NB4 (cell line): ENCODE data around the gene LYZL2.
"Not testable (repeated sequence)": the region's sequence is repeated elsewhere in the genome, so short reads cannot be mapped to it uniquely, and the experiment has no call there.

Experiments
- MYC ChIP-seq: IDR thresholded peaks from 2 replicates; pipeline ENCODE4 v1.6.1; 2011; ENCODE audit warnings: low read depth, low read length
- POLR2A ChIP-seq: IDR thresholded peaks from 2 replicates; pipeline ENCODE4 v1.6.1; 2011; ENCODE audit warnings: mild to moderate bottlenecking; ENCODE audit not compliant: insufficient read length; ENCODE audit errors: extremely low read depth
- TF ChIP-seq, protein P1 (sequence below): IDR thresholded peaks from one replicate; pipeline ENCODE4 v1.5.1; 2012; ENCODE audit warnings: low read depth, low read length

DNA sequence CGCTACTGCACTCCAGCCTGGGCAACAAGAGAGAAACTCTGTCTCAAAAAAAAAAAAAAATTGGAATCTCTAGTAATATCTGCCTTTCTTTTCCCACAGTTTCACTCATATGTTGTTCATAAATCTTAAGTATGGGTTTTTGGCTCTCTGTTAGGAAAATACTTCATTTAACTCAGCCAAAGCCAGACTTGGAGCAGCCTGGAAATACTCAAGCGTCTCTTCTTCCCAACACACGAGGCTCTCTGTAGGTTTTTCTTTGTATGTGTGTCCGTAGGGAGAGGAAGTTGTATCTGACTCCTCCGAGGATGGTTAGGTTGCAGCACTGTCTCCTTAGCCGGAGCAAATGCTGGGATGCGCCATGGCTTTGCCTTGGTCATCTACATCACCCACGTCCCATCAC, 25.4 kb upstream of the LYZL2 start:
- not testable (repeated sequence) for TF ChIP-seq POLR2A, MYC
- TF ChIP-seq, protein P1, sequence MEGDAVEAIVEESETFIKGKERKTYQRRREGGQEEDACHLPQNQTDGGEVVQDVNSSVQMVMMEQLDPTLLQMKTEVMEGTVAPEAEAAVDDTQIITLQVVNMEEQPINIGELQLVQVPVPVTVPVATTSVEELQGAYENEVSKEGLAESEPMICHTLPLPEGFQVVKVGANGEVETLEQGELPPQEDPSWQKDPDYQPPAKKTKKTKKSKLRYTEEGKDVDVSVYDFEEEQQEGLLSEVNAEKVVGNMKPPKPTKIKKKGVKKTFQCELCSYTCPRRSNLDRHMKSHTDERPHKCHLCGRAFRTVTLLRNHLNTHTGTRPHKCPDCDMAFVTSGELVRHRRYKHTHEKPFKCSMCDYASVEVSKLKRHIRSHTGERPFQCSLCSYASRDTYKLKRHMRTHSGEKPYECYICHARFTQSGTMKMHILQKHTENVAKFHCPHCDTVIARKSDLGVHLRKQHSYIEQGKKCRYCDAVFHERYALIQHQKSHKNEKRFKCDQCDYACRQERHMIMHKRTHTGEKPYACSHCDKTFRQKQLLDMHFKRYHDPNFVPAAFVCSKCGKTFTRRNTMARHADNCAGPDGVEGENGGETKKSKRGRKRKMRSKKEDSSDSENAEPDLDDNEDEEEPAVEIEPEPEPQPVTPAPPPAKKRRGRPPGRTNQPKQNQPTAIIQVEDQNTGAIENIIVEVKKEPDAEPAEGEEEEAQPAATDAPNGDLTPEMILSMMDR: not testable (repeated sequence)
